HepG2 (cell line): ENCODE results near the gene MUL1. TPM values are rescaled to one million over a fixed set of nuclear protein-coding genes. Genes with fewer than 3 reads are reported as not detected.

Experiments used
- ELF3 ChIP-seq: IDR thresholded peaks from 2 replicates; pipeline ENCODE4 v1.6.1; 2016; ENCODE audit warnings: missing genetic modification reagents, missing compliant biosample characterization
- GABPA ChIP-seq, 2 experiments: IDR thresholded peaks; 2 replicates each; pipeline ENCODE4 v1.6.1; 2011 to 2016; ENCODE audit warnings: low read depth in 2 of 2, low read length in 1 of 2, missing biosample characterization in 1 of 2, missing genetic modification characterization in 1 of 2
- HMGXB4 ChIP-seq, 2 experiments: sonication (generic) in 1 of 2; formaldehyde crosslinking in 1 of 2; IDR thresholded peaks; 2 replicates each; pipeline versions ENCODE4 v1.4.0 to v1.6.1; 2018 to 2020; ENCODE audit warnings: missing genetic modification reagents in 2 of 2, borderline replicate concordance in 1 of 2, low read depth in 1 of 2, mild to moderate bottlenecking in 1 of 2, missing biosample characterization in 1 of 2
- KLF6 ChIP-seq: IDR thresholded peaks from 2 replicates; pipeline ENCODE4 v1.8.0; 2016; ENCODE audit warnings: missing biosample characterization, missing genetic modification reagents
- MAF1 ChIP-seq: sonication (generic); formaldehyde crosslinking; IDR thresholded peaks from 2 replicates; pipeline ENCODE4 v1.5.0; 2020; ENCODE audit warnings: missing genetic modification reagents, borderline replicate concordance
- PAX8 ChIP-seq: sonication (generic); formaldehyde crosslinking; IDR thresholded peaks from 2 replicates; pipeline ENCODE4 v1.8.0; 2022; ENCODE audit warnings: mild to moderate bottlenecking, missing genetic modification reagents, borderline replicate concordance
- PRDM15 ChIP-seq: sonication (generic); formaldehyde crosslinking; IDR thresholded peaks from 2 replicates; pipeline ENCODE4 v1.4.0; 2020; ENCODE audit warnings: missing genetic modification reagents
- RCOR2 ChIP-seq: IDR thresholded peaks from 2 replicates; pipeline ENCODE4 v1.6.1; 2016; ENCODE audit warnings: missing biosample characterization, missing genetic modification reagents
- U2AF1 ChIP-seq: fragments of 200-400 bp; formaldehyde crosslinking; optimal IDR thresholded peaks from 2 replicates; pipeline ENCODE3; 2017; ENCODE audit warnings: mild to moderate bottlenecking, low read depth, low read length
- ZBTB14 ChIP-seq: sonication (generic); formaldehyde crosslinking; IDR thresholded peaks from 2 replicates; pipeline ENCODE4 v1.4.0; 2020; ENCODE audit warnings: missing genetic modification reagents
- ZNF577 ChIP-seq: sonication (generic); formaldehyde crosslinking; IDR thresholded peaks from 2 replicates; pipeline ENCODE4 v1.4.0; 2020; ENCODE audit warnings: mild to moderate bottlenecking, low read depth, missing genetic modification reagents, borderline replicate concordance
- ZNF605 ChIP-seq: sonication (generic); formaldehyde crosslinking; IDR thresholded peaks from 2 replicates; pipeline ENCODE4 v1.8.0; 2022; ENCODE audit warnings: mild to moderate bottlenecking, missing genetic modification reagents
- ZNF850 ChIP-seq: sonication (generic); formaldehyde crosslinking; conservative IDR thresholded peaks from 2 replicates; pipeline ENCODE4 v1.9.0; 2021; ENCODE audit warnings: mild to moderate bottlenecking, missing genetic modification reagents
- ZSCAN21 ChIP-seq: sonication (generic); formaldehyde crosslinking; IDR thresholded peaks from 2 replicates; pipeline ENCODE4 v1.8.0; 2022; ENCODE audit warnings: mild to moderate bottlenecking, missing genetic modification reagents, moderate library complexity, borderline replicate concordance
- polyA plus RNA-seq, 8 experiments: library from polyadenylated mRNA; depleted of rRNA in 3 of 8; stranded (reverse) in 7 of 8; unstranded in 1 of 8; fragments of >200 nt; fragmentation: Illumina TruSeq in 4 of 8; extraction: Trizol in 4 of 8; gene quantifications; 2 replicates each; pipeline versions ENCODE4 v1.2.1 to v1.2.3, GENCODE V29; 2011 to 2016; ENCODE audit warnings: low read depth in 4 of 8, missing spikeins in 1 of 8, mixed read lengths in 1 of 8; ENCODE audit not compliant: insufficient read depth in 1 of 8
- total RNA-seq, 5 experiments: library from RNA; depleted of rRNA; stranded (reverse); fragments of >200 nt; fragmentation: Illumina TruSeq; extraction: Trizol; gene quantifications; 2 replicates each; pipeline ENCODE4 v1.2.3, GENCODE V29; 2016; ENCODE audit warnings: low read depth in 1 of 5
- TF ChIP-seq, protein P1 (sequence below): IDR thresholded peaks from 2 replicates; pipeline ENCODE4 v1.6.1; 2016; ENCODE audit warnings: control low read depth
- TF ChIP-seq, protein P2 (sequence below): sonication (generic); formaldehyde crosslinking; conservative IDR thresholded peaks from 2 replicates; pipeline ENCODE4 v1.8.0; 2022; ENCODE audit warnings: low read depth, missing genetic modification reagents

Gene MUL1
- total and polyA plus RNA-seq, 2 of the 13 experiments (the other 11 are each of a cell fraction or from before 2014, with no cell fraction given), result 21.5 to 26.5 TPM

DNA sequence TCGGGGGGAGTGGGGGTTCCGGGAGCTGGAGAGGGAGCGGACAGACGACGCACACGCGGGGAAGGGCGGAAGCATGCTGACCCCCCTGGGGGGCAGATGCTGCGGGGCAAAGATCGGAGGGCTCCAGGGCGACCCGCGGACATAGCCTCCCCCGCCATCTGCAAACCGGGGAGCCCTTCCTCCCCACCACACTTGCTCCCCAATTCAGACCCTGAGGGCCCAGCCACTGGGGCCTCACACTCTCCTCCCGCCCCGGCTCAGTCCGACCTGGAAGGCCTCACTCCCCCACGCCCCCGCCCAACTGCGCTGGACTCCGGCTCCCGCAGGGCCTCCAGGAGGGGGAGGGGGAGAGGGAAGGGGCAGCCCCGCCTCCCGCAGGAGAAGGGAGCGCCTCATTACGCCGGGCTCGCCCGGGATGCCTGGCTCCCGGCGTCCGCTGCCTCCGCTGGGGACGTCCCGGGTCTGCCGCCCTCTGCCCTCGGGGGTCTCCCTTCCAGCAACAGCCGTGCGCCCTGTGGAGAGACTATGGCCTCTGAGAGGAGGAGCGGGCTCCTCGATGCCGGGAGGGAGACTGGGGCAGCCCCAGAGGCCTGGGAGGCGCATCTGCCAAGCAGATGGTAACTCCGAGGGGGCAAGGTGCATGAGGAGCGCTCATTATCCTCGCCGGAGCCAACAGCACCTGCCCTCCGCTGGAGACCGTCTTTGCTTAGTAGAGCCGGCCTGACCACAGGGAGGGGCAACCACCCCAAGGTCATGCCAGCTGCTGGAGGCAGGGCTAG is 21.3 kb downstream of the MUL1 start (continued):
- TF ChIP-seq, protein P1, sequence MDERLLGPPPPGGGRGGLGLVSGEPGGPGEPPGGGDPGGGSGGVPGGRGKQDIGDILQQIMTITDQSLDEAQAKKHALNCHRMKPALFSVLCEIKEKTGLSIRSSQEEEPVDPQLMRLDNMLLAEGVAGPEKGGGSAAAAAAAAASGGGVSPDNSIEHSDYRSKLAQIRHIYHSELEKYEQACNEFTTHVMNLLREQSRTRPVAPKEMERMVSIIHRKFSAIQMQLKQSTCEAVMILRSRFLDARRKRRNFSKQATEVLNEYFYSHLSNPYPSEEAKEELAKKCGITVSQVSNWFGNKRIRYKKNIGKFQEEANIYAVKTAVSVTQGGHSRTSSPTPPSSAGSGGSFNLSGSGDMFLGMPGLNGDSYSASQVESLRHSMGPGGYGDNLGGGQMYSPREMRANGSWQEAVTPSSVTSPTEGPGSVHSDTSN (CRISPR knock-in tag), result no peak
- TF ChIP-seq PRDM15, result 0 out of 2 replicates have a peak, but pooled peaks have one; percentile 30
- TF ChIP-seq ZNF850 (CRISPR knock-in tag), result no peak
- 0 out of 2 replicates have a peak, but pooled peaks have one; percentile 16 for TF ChIP-seq ELF3 (CRISPR knock-in tag)
- no peak for TF ChIP-seq GABPA (IDR thresholded peaks at IDR 0.05; ENCODE audit: low read depth, low read length)
- no peak; the same call in 1 of the 2 replicates for TF ChIP-seq GABPA (CRISPR knock-in tag; IDR thresholded peaks at IDR 0.05; ENCODE audit: low read depth)
- TF ChIP-seq ZSCAN21, result peak; percentile 40; the same call in 1 of the 2 replicates
- no peak for TF ChIP-seq U2AF1
- TF ChIP-seq ZNF605 (CRISPR knock-in tag), result peak; percentile 92
- no peak for TF ChIP-seq ZBTB14
- peak; percentile 48; the same call in 1 of the 2 replicates for TF ChIP-seq MAF1 (CRISPR knock-in tag)
- TF ChIP-seq, protein P2, sequence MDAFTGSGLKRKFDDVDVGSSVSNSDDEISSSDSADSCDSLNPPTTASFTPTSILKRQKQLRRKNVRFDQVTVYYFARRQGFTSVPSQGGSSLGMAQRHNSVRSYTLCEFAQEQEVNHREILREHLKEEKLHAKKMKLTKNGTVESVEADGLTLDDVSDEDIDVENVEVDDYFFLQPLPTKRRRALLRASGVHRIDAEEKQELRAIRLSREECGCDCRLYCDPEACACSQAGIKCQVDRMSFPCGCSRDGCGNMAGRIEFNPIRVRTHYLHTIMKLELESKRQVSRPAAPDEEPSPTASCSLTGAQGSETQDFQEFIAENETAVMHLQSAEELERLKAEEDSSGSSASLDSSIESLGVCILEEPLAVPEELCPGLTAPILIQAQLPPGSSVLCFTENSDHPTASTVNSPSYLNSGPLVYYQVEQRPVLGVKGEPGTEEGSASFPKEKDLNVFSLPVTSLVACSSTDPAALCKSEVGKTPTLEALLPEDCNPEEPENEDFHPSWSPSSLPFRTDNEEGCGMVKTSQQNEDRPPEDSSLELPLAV (CRISPR knock-in tag), result no peak
- peak; percentile 52 to 83; a peak in 2 of 4 replicates for TF ChIP-seq HMGXB4 (CRISPR knock-in tag; IDR thresholded peaks at IDR 0.05; ENCODE audit: borderline replicate concordance in 1 of 2, low read depth in 1 of 2)
- TF ChIP-seq RCOR2 (CRISPR knock-in tag), result peak; percentile 32; the same call in 1 of the 2 replicates
- TF ChIP-seq PAX8 (CRISPR knock-in tag), result peak; percentile 92; the same call in 1 of the 2 replicates
- 0 out of 2 replicates have a peak, but pooled peaks have one; percentile 48 for TF ChIP-seq ZNF577 (CRISPR knock-in tag)
- TF ChIP-seq KLF6 (CRISPR knock-in tag), result peak; percentile 86
